ENCODE results near the gene RIMS3.

Gene RIMS3

DNA sequence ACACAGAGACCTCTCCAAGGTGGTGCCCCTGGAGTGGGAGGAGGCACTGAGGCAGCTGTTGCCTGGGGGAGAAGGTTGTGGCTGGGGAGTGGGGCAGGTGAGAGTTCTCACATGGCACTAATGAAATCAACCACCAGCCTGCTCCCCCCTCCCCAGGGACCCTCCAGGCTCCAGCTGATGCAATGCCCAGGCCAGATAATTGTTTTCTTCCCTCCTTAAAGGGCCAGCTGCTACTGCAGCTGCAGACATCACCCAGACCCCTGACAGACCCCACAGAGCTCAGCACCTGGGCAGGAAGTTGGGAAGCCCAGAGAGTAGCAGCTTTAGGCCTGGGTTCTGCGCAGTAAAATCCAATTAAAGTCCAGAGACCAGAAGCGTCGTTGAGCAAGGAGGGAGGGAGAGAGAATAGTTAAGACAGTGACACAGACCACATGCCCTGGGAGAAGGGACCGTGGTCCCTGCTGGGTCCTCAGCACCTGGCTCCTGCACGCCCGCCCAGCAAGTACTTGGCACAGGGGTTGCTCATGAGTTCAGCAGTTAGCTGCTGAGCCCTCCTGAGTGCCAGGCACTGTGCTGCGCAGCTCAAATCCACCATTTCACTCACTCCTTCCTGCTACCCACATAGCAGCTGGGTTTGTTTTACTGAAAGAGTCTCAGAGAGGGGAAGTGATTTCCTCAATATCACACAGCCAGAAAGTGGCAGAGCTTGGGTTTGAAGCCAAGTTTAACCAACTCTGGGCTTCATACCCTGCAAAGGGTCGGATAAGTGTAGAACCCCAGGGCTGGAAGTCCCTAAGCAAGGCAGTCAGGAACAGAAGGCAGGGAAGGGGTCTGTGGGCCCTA is 1.9 kb downstream of the RIMS3 start:
- TF ChIP-seq, protein P1, sequence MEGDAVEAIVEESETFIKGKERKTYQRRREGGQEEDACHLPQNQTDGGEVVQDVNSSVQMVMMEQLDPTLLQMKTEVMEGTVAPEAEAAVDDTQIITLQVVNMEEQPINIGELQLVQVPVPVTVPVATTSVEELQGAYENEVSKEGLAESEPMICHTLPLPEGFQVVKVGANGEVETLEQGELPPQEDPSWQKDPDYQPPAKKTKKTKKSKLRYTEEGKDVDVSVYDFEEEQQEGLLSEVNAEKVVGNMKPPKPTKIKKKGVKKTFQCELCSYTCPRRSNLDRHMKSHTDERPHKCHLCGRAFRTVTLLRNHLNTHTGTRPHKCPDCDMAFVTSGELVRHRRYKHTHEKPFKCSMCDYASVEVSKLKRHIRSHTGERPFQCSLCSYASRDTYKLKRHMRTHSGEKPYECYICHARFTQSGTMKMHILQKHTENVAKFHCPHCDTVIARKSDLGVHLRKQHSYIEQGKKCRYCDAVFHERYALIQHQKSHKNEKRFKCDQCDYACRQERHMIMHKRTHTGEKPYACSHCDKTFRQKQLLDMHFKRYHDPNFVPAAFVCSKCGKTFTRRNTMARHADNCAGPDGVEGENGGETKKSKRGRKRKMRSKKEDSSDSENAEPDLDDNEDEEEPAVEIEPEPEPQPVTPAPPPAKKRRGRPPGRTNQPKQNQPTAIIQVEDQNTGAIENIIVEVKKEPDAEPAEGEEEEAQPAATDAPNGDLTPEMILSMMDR (IDR thresholded peaks at IDR 0.05; ENCODE audit: insufficient read depth, low read depth, low read length, missing control alignments) = no peak
- H3K4me3 ChIP-seq (ENCODE audit: low read depth, low read length) = no peak overlapping the region
- no peak for DNase-seq (ENCODE audit: low read depth)

GRCh38 chr1:40662864-40663263 is 2.6 kb downstream of the RIMS3 start:
- no peak overlapping the region for H3K4me3 ChIP-seq (ENCODE audit: low read depth, low read length)
- DNase-seq (ENCODE audit: low read depth) = no peak
- TF ChIP-seq, protein P1 (IDR thresholded peaks at IDR 0.05; ENCODE audit: insufficient read depth, low read depth, low read length, missing control alignments) = no peak

DNA sequence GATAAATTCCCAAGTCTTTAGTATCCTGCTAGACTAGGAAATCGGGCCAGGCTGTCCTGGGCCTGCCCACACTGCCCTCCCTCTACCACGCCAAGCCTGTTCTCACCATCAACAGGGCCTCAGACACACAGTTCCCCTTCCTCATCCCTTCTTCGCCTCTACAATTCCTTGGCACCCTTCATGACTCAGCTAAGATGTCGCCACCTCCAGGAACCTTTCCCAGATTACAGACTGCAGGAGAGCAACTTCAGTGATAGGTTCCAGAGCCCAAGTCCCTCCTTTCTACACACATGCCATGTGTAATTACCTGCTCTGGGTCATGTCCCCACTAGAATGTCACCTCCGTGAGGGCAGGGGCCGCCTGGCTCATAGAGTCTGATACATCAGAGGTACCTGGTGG is 3.3 kb downstream of the RIMS3 start:
- TF ChIP-seq, protein P1 (IDR thresholded peaks at IDR 0.05; ENCODE audit: insufficient read depth, low read depth, low read length, missing control alignments) = no peak
- no peak overlapping the region for H3K4me3 ChIP-seq (ENCODE audit: low read depth, low read length)
- DNase-seq (ENCODE audit: low read depth) = no peak

GRCh38 chr1:40661678-40662077 is 3.8 kb downstream of the RIMS3 start:
- TF ChIP-seq, protein P1 (IDR thresholded peaks at IDR 0.05; ENCODE audit: insufficient read depth, low read depth, low read length, missing control alignments) = no peak

GRCh38 chr1:40659649-40659947 is 5.9 kb downstream of the RIMS3 start:
- TF ChIP-seq, protein P1 (IDR thresholded peaks at IDR 0.05; ENCODE audit: insufficient read depth, low read depth, low read length, missing control alignments) = no peak
- no peak overlapping the region for H3K4me3 ChIP-seq (ENCODE audit: low read depth, low read length)
- no peak for DNase-seq (ENCODE audit: low read depth)

More at GRCh38 chr1:40661678-40662077, 3.8 kb downstream of the RIMS3 start:
- H3K4me3 ChIP-seq (ENCODE audit: low read depth, low read length) = no peak overlapping the region
- no peak for DNase-seq (ENCODE audit: low read depth)

DNA sequence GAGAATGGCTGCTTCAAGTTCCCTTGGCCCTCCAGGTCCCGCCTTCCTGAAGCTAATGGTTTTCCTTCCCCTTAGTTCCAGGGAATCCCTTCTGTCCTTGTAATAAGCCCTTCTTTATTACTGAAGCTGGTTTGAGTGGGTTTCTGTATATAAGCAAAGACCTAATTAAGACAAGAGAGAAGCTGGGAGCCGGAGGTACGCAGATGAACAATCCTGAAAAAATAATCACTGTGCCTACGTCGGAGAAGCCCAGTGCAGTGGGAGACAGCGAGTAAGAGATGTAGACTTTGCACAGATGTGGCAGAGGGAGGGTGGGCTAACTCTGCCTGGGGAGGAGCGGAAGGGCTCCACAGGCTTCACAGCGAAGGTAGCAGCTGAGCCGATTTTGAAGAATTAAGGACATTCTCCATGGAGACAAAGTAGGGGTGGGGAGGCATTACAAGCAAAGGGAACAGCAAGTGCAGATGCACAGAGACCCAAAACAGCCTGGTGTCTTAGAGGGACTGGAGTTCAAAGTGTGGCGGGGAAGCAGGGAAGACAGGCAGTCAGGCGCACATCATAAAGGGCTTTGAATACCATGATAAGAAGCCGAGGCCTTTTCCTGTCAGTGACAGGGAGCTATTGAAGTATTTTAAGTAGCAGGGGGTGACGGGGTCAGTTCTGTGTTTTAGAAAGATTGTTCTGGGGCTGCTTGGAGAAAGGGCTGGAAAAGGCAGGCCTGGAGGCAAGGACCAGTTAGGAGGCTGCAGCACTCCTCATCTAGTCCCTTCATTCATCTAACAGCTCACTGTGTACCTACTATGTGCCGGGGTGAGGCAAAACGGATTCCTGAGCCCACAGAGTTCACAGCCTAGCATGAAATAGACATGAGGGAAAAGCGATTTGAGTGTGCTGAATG is 6.5 kb downstream of the RIMS3 start:
- TF ChIP-seq, protein P1 (IDR thresholded peaks at IDR 0.05; ENCODE audit: insufficient read depth, low read depth, low read length, missing control alignments) = no peak
- DNase-seq (ENCODE audit: low read depth) = no peak
- no peak overlapping the region for H3K4me3 ChIP-seq (ENCODE audit: low read depth, low read length)

All from GM12865 (cell line).